HG03457 (cell line): ENCODE results near the gene NPAS1.

Source experiments
- ATAC-seq: cut with Tn5 transposase; IDR thresholded peaks from one replicate; pipeline ENCODE4 v1.9.1; 2021; ENCODE audit warnings: moderate number of reproducible peaks; ENCODE audit not compliant: unreplicated experiment

Gene NPAS1, protein sequence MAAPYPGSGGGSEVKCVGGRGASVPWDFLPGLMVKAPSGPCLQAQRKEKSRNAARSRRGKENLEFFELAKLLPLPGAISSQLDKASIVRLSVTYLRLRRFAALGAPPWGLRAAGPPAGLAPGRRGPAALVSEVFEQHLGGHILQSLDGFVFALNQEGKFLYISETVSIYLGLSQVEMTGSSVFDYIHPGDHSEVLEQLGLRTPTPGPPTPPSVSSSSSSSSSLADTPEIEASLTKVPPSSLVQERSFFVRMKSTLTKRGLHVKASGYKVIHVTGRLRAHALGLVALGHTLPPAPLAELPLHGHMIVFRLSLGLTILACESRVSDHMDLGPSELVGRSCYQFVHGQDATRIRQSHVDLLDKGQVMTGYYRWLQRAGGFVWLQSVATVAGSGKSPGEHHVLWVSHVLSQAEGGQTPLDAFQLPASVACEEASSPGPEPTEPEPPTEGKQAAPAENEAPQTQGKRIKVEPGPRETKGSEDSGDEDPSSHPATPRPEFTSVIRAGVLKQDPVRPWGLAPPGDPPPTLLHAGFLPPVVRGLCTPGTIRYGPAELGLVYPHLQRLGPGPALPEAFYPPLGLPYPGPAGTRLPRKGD

GRCh38 chr19:47019431-47020041, at the start of gene NPAS1:
Gene NPAS1, plus strand, starts transcription at chr19:47019837. Its CDS starts 1,211 bp downstream, at chr19:47021048.
- no peak for ATAC-seq

GRCh38 chr19:46970815-46971214, 48.8 kb upstream of the NPAS1 start:
- ATAC-seq: no peak

GRCh38 chr19:46972311-46972710, 47.3 kb upstream of the NPAS1 start:
- no peak for ATAC-seq

- ATAC-seq: no peak
Observed at GRCh38 chr19:46974181-46974580, 45.5 kb upstream of the NPAS1 start.

- no peak for ATAC-seq
Observed at GRCh38 chr19:46975011-46975924, 44.4 kb upstream of the NPAS1 start.

DNA sequence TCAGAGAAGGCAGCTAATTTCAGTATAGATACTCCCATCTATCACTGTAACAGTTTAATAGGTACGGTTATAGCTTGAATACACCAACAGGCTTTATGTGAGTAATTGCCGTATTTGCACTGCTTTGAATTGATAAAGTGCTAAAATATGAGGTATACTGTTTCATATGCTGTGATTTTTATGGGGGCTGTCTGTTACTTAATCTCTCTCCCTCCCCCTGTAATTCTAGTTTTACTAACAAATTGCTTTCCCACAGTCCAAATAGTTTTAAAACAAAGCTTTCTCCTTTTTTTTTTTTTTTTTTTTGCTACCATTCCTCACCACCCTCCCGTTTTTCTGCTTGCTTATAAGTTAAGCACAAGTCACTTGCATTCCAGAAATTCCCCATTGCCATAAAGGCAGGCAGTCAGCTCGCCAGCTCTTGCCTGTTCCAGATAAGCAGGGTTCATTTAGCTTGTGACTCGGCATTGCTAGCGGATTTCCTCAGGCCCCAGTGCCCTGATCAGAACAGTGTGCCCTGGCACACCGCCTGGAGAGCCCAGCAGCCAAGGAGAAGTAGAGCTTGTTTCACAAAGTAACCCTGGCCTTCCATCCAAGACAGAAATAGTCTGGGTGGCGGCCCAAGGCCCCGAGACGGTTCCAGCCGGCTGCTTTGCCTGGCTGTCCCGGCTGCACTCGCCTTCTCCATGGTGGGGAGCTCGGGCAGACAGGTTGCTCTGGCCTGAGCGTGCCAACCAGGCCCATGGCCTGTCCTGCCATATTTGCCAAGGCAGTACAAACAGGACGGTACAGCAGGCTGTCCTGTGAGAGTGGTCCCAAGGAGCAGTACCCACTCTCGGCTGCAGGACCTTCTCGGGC, 43.5 kb upstream of the NPAS1 start:
- no peak for ATAC-seq

GRCh38 chr19:46976845-46977320, 42.8 kb upstream of the NPAS1 start:
- ATAC-seq: no peak

DNA sequence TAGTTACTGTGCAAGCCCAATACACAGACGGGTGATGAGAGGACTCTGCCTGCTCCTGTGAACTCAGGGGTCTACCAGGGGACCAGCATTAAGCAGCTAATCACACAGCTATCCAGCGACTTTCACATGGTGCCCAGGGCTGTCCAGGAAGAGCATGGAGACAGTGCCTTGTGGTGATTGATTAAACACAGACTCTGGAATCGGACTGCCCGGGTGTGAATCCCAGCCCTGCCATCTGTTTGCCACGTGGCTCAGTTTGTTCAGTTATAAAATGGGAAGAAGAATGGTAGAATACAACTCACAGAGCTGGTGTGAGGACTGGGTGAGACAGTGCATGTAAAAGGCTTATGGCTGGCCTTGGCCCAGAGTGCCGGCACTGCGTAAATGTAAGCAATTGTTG, 42.1 kb upstream of the NPAS1 start:
- no peak for ATAC-seq

DNA sequence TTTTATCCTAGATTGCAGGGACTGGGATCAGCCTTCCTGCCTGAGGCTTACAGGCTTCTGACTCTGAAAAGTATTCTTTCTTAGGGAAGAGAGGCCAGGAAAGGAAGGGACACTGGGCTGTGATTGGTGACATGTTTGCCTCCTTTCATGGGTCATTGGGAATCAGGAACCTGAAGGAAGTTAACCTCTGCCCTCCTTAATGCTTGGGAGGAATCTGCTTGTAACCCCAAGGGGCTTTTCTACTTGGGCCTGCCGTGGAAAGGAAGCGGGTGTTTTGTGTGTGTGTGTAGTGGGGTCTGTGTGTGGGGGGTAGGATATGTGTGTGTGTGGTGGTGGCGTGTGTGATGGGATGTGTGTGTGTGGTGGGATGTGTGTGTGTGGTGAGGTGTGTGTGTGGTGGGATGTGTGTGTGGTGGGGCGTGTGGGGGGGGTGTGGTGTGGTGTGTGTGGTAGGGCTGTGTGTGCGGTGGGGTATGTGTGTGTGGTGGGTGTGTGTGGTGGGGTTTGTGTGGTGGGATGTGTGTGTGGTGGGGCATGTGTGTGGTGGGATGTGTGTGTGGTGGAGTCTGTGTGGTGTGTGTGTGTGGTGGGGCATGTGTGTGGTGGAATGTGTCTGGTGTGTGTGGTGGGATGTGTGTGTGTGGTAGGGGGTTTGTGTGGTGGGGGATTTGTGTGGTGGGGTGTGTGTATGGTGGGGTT, 41.3 kb upstream of the NPAS1 start:
- no peak for ATAC-seq

GRCh38 chr19:46979126-46980105, 40.2 kb upstream of the NPAS1 start:
- ATAC-seq: no peak

- ATAC-seq: no peak
Observed at GRCh38 chr19:46980761-46981160, 38.9 kb upstream of the NPAS1 start.

DNA sequence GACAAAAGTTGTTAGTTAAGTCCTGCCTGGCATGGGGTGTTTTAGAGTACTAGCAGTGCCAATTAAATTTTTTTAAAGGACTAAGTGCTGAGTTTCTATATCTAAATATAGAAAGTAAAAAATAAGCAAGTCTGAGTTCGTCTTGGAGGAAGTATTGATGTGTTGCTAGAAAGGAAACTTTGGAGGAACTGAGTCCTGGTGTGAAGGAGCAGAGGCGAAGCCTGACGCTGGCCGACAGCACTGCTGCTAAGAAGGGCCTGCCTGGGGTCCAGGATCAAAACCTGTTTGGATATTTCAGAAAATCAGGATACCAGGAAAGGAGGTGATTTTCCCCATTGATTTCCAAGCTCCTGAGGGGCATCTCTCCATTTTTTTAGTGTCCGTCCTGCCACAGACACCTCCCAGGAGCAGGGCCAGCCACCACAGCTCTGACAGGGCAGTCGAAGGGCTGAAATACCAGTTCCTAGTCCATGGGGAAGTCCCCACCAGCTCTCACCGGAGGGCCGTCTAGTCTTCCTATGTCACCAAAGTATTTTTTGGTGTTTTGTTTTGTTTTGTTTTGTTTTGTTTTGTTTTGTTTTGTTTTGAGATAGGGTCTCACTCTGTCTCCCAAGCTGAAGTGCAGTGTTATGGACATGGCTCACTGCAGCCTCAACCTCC, 38.2 kb upstream of the NPAS1 start:
- no peak for ATAC-seq

DNA sequence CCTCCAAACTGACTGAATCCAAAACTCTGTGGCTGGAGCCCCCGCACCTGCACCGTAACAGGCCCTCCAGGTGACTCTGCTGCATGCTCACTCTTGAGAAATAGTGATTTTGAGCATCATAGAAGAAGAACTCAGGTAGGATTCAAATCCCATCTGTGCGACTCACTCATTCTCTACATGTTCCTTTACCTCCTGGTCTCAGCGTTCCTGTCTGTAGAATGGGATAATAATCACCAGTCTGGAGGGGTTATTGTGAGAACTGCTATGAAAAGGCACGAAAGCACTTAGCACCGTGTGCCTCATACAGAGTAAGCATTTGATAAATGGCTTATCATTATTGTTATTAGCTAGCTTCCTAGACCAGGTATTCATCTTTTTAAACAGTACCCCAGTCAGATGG, 36.5 kb upstream of the NPAS1 start:
- ATAC-seq: no peak

DNA sequence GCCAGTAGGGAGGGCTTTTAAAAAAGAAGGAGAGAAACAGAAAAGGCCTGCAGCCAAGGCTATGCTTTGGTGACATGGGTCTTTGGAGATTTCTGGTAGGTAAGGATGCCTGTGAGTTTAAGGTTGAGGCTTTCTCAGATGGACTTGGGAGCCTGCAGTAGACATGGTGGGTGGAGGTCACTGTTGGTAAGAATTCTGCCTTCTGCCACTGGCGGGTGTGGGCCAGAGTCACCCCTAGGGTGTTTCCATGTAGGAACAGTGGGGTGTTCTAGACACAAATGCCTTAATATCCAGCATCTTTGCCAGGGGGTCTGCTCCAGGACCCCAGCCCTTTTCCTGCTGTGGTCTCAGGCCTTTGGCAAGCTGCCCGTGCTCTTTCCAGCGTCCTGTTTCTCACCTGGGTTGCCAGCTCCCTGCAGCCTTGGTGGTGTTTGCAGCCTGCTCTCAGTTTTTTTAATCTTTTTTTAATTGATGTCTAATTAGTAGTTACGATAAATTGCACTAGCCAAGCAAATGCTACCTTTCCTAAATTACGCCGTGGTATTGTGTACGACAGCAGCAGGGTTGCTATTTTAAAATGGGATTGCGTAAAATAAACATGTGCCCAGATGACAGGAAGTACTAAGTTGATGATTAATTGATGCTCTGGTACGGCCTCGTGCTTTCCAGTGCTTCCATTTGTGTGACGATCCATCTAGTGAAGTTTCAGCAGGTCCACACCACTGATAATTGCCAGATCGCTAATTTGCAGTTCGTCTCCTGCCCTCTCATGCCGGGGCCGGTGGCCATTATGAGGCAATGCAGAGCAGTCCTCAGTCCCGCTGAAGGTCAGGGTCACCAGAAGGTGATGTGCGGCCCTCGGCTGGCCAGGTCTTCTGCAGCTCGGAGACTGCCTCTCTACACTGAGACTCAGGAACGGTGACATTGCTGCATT, 35.3 kb upstream of the NPAS1 start:
- ATAC-seq: no peak

- no peak for ATAC-seq
Observed at GRCh38 chr19:46985542-46986415, 33.9 kb upstream of the NPAS1 start.
